Mononuclear cell (primary cell): ENCODE results near the gene EOMES. TPM values are rescaled to one million over a fixed set of nuclear protein-coding genes. Genes with fewer than 3 reads are reported as not detected.

ENCODE experiments used
- H3K27me3 ChIP-seq: 2 replicates; pipeline ENCODE4 v1.6.0; 2011; ENCODE audit warnings: low read length, control low read depth; ENCODE audit not compliant: insufficient read depth
- H3K4me1 ChIP-seq: 2 replicates; pipeline ENCODE4 v1.5.1; 2011; ENCODE audit warnings: mild to moderate bottlenecking, low read length, control low read depth; ENCODE audit not compliant: insufficient read depth
- H3K4me3 ChIP-seq: 2 replicates; pipeline ENCODE4 v1.5.1; 2011; ENCODE audit warnings: mild to moderate bottlenecking, low read length, moderate library complexity
- H3K9me3 ChIP-seq: 2 replicates; pipeline ENCODE4 v1.5.1; 2011; ENCODE audit warnings: low read depth, mild to moderate bottlenecking, control low read depth, low read length
- total RNA-seq: library from RNA; depleted of rRNA; stranded (reverse); fragments of >200 nt; gene quantifications from one replicate; pipeline ENCODE4 v1.2.3, GENCODE V29; 2012

The EOMES gene
- total RNA-seq, 1 donor = 3.4 TPM

GRCh38 chr3:27677565-27677964 lies 44.6 kb downstream of the EOMES start:
- Histone ChIP-seq H3K4me1 (peaks cover 7% of the 10 kb centered on the region), H3K27me3 (no peaks in the 10 kb centered on the region), H3K4me3 (no peak overlapping the region), H3K9me3 (no peaks in the 10 kb centered on the region)

GRCh38 chr3:27675287-27675686 lies 46.8 kb downstream of the EOMES start:
- Histone ChIP-seq H3K4me1 (no peaks in the 10 kb centered on the region), H3K9me3 (no peaks in the 10 kb centered on the region), H3K4me3 (no peak overlapping the region), H3K27me3 (no peaks in the 10 kb centered on the region)

- no peak overlapping the region for H3K4me3 ChIP-seq
- H3K4me1 ChIP-seq = no peaks in the 10 kb centered on the region
- H3K27me3 ChIP-seq = no peaks in the 10 kb centered on the region
- no peaks in the 10 kb centered on the region for H3K9me3 ChIP-seq
These were observed 48.4 kb downstream of the EOMES start for GRCh38 chr3:27673701-27674100.

DNA sequence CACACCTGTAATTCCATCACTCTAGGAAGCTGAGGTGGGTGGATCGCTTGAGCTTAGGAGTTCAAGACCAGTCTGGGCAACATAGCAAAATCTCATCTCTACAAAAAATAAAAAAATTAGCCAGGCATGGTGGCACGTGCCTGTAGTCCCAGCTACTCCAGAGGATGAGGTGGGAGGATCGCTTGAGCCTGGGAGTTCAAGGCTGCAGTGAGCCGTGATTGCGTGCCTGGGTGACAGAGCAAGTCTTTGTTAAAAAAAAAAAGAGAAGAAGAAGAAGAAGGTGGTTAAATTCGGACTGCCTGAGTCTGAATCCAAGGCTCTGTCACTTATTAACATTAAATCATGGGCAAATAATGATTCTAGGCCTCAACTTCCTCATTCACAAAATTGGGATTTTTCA lies 51.0 kb downstream of the EOMES start:
- Histone ChIP-seq H3K27me3 (no peaks in the 10 kb centered on the region), H3K9me3 (no peaks in the 10 kb centered on the region), H3K4me1 (peaks cover 20% of the 10 kb centered on the region), H3K4me3 (no peak overlapping the region)

DNA sequence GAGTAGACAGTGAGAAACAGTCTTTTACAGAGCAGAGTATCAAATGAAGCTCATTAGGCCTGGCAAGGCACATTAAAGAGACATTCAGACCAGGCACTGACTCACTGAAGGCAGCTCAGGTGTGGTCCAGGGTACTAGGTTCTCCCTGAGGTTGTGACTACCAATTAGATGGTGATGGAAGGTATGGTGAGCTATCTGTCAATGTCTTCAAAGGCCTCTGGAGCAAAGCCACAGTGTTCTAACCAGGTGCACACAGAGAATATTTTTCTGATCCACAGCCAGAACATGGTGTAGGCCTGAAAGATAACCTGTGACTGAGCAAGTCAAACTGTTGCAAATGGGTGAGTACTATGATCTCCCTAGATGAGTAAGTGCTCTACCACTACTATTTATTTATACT lies 51.5 kb downstream of the EOMES start:
- Histone ChIP-seq H3K4me1 (peaks cover 23% of the 10 kb centered on the region), H3K9me3 (no peaks in the 10 kb centered on the region), H3K4me3 (no peak overlapping the region), H3K27me3 (no peaks in the 10 kb centered on the region)

DNA sequence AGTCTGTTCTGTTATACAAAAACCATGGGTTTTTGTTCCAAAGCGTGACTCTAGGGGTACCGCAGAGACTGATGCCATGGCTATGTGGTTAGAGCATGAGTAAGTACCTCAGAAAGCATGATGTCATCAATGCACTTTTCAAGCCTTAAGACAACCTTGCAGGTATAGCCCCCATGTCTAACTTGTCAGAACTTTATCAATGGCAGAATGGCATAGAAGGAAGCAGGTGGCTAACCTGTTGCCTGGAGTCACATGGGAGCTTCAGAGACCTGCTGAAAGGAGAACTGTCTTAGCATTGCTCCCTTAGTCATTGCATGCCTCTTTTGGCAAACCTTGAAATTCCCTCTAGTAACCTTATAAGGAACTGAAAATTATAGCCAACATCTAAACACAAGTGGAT lies 52.5 kb downstream of the EOMES start:
- Histone ChIP-seq H3K27me3 (no peaks in the 10 kb centered on the region), H3K4me3 (no peak overlapping the region), H3K4me1 (peaks cover 23% of the 10 kb centered on the region), H3K9me3 (no peaks in the 10 kb centered on the region)

DNA sequence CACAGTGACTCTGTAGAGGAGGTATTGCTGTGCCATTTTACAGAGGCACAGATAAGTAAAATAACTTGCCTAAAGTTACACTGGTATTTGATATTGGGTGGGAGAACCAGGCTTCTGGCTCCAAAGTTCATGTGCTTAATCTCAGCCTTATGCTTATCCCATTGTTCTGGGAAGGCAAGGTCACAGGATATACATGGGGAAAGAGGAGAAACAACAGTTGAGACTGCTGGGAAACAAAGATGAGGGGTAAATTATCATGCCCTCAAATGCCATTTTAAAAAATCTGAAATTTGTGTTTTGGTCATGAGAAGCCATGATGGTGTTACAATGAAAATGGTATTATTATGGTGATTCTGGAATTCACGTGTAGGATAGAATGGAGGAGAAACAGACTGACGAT lies 54.4 kb downstream of the EOMES start:
- H3K9me3 ChIP-seq = no peaks in the 10 kb centered on the region
- no peak overlapping the region for H3K4me3 ChIP-seq
- no peaks in the 10 kb centered on the region for H3K27me3 ChIP-seq
- H3K4me1 ChIP-seq = peaks cover 23% of the 10 kb centered on the region

DNA sequence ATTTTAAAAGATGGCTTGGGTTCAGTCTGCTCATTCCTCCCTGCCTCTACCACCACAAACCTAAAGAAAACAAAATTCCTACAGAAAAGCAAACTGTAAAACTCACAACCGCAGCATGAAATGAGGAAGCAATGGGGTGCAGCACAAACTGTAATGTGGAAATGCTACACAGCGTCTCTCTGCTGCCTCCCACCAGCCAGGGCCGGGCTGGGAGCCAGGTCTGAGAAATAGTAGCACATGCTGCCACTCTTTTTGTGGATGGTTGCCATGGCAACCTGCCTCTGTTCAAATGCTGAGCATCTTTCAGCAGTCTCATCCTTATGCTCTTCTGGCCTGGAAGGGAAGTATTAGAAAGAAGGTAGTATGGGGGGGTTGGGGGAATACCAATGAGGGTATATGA lies 55.4 kb downstream of the EOMES start:
- H3K27me3 ChIP-seq = no peaks in the 10 kb centered on the region
- H3K4me3 ChIP-seq = no peak overlapping the region
- H3K4me1 ChIP-seq = peaks cover 23% of the 10 kb centered on the region
- H3K9me3 ChIP-seq = no peaks in the 10 kb centered on the region

DNA sequence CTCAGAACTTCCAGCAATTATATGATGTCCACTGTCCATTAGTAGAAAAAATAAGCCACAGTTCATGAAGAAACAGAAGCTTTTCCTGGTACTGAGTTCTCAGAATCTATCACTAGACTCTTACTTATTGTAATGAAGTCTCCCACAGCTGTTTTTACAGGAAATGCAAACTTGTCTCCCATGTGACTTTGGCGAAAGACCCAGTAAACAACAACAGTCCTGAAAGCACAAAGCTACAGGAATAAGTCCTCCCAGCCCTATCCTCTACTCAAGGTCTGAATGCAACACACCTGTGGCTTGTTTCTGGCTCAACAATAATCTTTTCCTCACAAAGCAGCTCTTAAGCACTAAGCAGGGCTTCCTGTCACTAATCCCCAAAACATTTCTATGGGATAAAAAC lies 55.9 kb downstream of the EOMES start:
- no peak overlapping the region for H3K4me3 ChIP-seq
- H3K4me1 ChIP-seq = peaks cover 23% of the 10 kb centered on the region
- H3K9me3 ChIP-seq = no peaks in the 10 kb centered on the region
- no peaks in the 10 kb centered on the region for H3K27me3 ChIP-seq

Other genes with a start within 250 kb of the EOMES start
- gene SLC4A7, start 237.9 kb downstream of the EOMES start, total RNA-seq = 69.8 TPM